ENCODE data around the gene CLEC4G.

DNA sequence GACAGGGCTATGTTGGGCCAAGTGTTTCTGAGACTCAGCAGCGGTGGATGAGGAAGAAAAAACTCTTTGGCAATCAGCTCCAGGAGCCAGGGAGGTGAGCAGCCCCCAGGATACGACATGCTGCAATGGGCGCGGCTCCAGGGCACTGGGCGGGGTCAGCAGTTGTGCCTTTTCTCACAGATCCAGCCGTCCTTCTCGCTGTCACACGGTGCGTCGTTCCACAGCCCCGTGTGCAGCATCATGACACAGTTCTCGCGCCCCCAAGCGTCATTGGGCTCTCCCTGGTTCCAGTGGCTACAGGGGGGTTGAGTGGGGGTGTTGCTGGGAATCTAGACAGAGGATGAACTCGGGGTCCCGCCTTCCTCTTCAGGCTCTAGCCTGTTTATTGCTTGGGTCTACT is 2.7 kb downstream of the CLEC4G start:
- TF ChIP-seq GATA2 (IDR thresholded peaks at IDR 0.05; ENCODE audit: low read depth, low read length) = no peak
- TF ChIP-seq GATA3 (IDR thresholded peaks at IDR 0.05; ENCODE audit: low read depth, low read length) = no peak
